Stimulated activated CD8-positive, alpha-beta memory T cell treated with anti-CD3 and anti-CD28 coated beads, Interleukin-7, amount 100 ng/mL, for 48 hours (primary cell): ENCODE measurements around the gene ANO7.

Experiments
- DNase-seq, 2 donors: peaks; one replicate each; pipeline ENCODE4 v3.0.0-alpha.2; 2020; ENCODE audit warnings: low read depth in 1 of 2; ENCODE audit errors: extremely low read depth in 1 of 2

The ANO7 gene

GRCh38 chr2:241188361-241189092, at the start of gene ANO7:
Gene ANO7 (plus strand): TSS chr2:241188677. CDS start chr2:241190064, 1,387 bp downstream.
- DNase-seq: no peak

DNA sequence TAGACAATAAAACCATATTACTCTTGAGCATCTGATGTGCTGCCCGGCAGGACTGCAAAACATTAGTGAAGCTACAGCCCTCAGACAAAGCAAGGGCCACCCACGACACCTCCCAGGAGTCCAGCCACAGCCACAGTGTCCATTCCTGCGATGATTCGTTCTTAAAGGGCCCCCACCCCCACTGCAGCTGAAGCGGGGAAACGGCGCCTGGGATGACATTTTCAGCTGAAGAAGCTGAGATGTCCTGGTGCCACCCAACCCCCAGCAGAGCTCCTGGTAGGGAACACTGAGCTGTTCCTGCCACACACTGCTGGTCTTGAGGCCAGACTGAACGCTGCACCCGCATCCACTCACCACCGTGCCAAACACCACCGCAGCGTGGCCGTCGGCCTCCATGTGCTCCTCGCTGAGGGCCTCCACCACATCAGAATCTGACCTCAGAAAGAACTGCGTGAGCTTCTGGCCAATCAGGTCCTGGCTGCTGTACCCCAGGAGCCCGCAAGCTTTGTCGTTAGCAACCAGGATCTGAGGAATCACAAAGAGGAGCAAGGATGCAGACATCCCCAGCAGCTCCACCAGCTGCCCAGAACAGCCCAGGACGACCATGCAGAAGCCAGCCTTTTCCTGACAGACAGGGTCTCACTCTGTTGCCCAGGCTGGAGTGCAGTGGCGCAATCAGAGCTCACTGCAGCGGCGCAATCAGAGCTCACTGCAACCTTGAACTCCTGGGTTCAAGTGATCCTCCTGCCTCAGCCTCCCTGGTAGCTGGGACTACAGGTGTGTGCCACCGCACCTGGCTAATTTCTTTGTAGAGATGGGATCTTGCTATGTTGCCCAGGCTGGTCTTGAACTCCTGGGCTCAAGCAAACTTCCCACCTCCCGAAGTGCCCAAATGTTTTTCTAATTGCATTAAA, 48.7 kb upstream of the ANO7 start:
- no peak for DNase-seq

DNA sequence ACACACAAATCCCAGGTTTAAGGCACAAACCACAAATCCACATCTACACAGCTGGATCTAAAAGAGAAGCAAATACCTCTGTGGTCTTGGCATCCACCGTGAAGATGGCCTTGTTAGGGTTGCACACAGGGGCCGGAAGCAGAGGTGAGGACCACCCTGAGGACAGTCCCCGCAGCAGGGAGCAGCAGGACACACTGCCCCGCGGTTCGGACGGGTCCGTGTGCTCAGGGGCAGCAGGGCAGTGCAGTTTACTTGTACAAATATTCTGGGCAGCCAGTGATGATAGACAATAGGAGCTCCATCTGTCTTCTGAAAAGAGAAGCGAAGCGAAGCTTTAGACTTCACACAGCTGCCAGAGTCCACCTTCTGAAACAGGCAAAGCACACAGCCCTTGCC, 48.0 kb upstream of the ANO7 start:
- no peak for DNase-seq

GRCh38 chr2:241141214-241141770, 47.2 kb upstream of the ANO7 start:
- no peak for DNase-seq

- no peak for DNase-seq
These were observed 46.4 kb upstream of the ANO7 start for GRCh38 chr2:241142063-241142462.

GRCh38 chr2:241142593-241142992, 45.9 kb upstream of the ANO7 start:
- no peak for DNase-seq

DNA sequence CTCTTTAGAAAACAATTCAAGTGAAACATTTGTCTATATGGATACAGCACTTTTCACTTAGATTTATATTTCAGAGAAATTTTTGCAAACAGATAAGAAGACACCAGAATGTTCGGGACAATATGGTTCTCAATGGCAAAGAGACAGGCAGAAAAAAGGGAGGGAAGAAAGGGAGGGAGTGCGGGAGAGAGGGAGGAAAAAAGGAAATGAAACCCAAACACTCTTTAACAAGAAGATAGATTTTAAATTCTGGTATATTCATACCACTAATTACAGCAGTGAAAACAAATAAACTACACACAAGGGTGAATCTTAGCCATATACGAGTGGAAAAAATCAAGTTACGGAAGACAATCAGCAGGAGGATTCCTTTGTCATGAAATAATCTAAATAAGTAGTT, 42.2 kb upstream of the ANO7 start:
- DNase-seq: no peak

- DNase-seq: no peak
These were observed 41.1 kb upstream of the ANO7 start for GRCh38 chr2:241147336-241147735.

- no peak for DNase-seq
These were observed 40.2 kb upstream of the ANO7 start for GRCh38 chr2:241148239-241148638.

- peak; percentile 84 to 98 for DNase-seq
These were observed 39.4 kb upstream of the ANO7 start, which contains the start of gene PASK for GRCh38 chr2:241148891-241149674. Gene PASK (minus strand): TSS chr2:241149472. CDS start chr2:241143032, 6,440 bp downstream.

GRCh38 chr2:241149675-241149924, 38.9 kb upstream of the ANO7 start:
- DNase-seq: no peak

GRCh38 chr2:241149925-241150659, 38.4 kb upstream of the ANO7 start, which contains the start of gene PPP1R7:
Gene PPP1R7 (plus strand): TSS chr2:241150467. CDS start chr2:241150496, 29 bp downstream.
- DNase-seq: peak; percentile 91 to 92

DNA sequence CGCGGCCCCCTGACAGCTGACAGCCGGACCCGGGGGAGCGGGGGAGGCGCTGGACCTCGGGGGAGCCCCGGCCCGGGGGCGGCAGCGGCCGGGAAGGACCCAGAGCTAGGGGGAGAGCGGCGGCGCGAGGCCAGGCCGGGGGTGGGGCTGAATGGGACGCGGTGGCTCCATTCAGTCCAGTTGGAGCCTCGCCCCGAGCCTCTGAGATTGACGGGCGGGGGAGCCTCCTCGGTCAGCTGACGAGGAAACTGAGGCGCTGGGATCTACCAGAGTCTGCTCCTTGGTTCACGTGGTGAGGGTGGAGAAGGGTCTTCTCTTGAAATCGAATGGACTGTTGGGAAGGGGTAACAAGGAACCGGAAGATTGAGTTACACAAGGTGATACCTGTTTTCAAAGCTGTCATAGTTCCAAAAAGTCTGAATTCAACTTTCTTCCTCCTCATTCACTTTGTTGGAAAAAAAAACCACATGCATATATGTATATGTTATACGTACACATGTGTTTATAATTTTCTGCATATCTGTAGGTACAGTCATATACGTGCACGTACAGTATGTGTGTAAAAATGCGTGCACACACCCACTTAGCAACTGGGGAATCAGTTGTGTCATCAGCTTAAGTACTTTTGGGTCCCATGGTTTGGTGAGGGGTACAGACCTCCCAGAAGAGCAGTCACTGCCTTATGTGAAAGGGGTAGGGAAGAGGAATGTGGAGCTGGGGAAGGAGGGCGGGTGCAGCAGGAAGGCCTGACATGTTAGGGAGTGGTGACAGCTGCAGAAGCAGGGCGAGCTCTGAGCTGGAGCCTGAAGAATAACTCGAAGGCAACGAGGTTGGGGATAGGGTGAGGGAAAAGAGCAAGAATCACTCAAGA, 37.6 kb upstream of the ANO7 start:
- no peak for DNase-seq

DNA sequence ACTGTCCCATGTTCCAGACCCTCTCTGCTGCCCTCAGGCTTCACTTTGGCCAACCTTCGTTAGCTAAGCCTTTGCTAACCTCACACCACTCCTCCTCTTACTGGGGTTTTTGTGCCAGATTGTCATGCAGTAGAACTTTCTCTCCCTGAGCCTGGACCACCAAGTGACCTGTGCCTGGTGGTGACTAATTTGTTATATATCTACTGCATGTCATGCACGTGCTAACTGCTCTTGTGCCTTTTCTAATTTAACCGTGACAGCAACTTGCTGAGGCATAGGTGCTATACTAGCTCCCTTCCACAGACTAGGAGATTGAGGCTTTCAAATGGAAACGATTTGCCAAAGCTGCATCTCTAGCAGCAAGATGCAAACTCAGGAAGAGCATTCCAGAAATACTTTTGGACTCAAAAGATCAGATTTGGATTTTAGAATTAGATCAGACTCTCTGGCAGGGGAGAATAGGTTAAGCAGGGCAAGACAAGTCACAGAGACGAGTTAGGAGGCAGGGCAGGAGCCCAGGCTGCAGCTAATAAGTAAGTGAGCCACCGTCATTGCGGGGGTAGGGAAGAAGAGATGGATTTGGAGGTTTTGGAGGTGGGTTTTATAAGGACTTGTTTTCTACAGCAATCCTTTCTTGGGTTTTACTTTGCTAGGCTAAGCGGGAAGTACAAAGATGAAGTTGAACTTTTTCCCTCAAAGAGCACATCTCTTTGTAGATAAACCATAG, 36.4 kb upstream of the ANO7 start:
- no peak for DNase-seq

GRCh38 chr2:241153616-241154015, 34.9 kb upstream of the ANO7 start:
- DNase-seq: no peak

GRCh38 chr2:241154915-241155314, 33.6 kb upstream of the ANO7 start:
- DNase-seq: peak in 1 of 2 donors; percentile 42

- DNase-seq: no peak
These were observed 32.5 kb upstream of the ANO7 start for GRCh38 chr2:241155936-241156335.

DNA sequence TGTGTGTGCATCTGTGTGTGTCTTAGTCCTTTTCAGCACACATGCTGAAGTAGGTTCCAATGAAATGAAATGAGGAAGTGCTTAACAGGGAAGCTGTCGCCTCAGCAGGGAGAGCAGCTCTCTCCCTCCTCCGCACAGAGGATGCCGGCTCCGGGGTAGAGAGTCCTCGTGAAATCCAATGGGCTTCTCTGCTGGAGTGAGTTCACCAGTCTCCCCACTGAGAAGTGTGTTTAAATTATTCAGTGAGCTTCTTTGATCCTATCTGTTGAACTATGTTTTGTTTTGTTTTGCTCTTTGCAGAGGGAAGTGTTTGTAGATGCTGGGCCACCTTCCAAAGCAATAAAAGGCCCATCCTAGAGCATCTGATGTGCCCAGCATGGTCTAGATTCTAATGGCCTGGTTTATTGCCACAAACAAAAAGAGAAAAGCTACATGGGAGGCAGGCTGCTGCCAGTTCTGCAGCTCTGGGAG, 31.5 kb upstream of the ANO7 start:
- DNase-seq: no peak
